Stimulated activated effector memory CD8-positive, alpha-beta T cell treated with anti-CD3 and anti-CD28 coated beads, Interleukin-12 subunit alpha, Interleukin-12 subunit beta, amount 100 ng/mL, for 72 hours (primary cell): ENCODE results near the gene XPC.

ENCODE experiments used
- ATAC-seq: fragments of 150-1000 bp; cut with Tn5 transposase; 2 replicates; pipeline ENCODE4 v1.10.0; 2021
- DNase-seq, 2 donors: peaks; one replicate each; pipeline ENCODE4 v3.0.0; 2021 to 2022; ENCODE audit warnings: low spot score in 2 of 2
- H3K27ac Mint-ChIP-seq: one replicate; pipeline ENCODE4 v1.8.0; 2022; ENCODE audit warnings: mild to moderate bottlenecking, mixed read lengths
- H3K36me3 Mint-ChIP-seq: one replicate; pipeline ENCODE4 v1.8.0; 2022; ENCODE audit warnings: mild to moderate bottlenecking, mixed read lengths
- H3K4me1 Mint-ChIP-seq: one replicate; pipeline ENCODE4 v1.8.0; 2022; ENCODE audit warnings: mixed read lengths
- H3K4me3 Mint-ChIP-seq: one replicate; pipeline ENCODE4 v1.8.0; 2022; ENCODE audit warnings: mild to moderate bottlenecking, mixed read lengths
- H3K9me3 Mint-ChIP-seq: one replicate; pipeline ENCODE4 v1.8.0; 2022; ENCODE audit warnings: mixed read lengths

Gene XPC

DNA sequence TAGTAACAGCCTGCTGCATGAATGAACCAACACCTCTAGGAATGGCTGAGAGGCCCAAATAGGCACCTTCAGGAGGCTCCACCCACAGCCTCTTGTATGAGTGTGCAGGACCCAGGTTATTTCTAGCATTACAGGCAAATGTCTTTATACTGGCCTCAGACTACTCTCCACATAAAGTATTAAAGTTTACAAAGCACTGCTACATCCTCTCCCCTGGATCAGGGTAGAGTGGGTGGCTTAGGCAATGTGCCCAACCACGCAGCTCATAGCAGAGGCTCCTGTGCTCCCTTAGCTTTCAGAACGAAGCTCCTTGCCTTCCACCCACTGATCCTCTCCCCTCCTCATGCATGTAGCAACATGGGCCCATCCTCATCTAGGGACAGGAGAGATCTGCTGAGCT lies 37.3 kb downstream of the XPC start:
- ATAC-seq = no peak
- Mint-ChIP-seq H3K27ac (peak overlapping the region; percentile 97), H3K4me1 (peaks cover 58% of the 10 kb centered on the region), H3K9me3 (no peaks in the 10 kb centered on the region), H3K4me3 (no peak overlapping the region), H3K36me3 (peaks cover 65% of the 10 kb centered on the region)
- DNase-seq = no peak

- ATAC-seq = no peak
- Mint-ChIP-seq H3K36me3 (peaks cover 70% of the 10 kb centered on the region), H3K4me1 (peaks cover 58% of the 10 kb centered on the region), H3K27ac (peak overlapping the region; percentile 97), H3K4me3 (no peak overlapping the region), H3K9me3 (no peaks in the 10 kb centered on the region)
- no peak for DNase-seq
These were observed 37.7 kb downstream of the XPC start for GRCh38 chr3:14140668-14141067.

DNA sequence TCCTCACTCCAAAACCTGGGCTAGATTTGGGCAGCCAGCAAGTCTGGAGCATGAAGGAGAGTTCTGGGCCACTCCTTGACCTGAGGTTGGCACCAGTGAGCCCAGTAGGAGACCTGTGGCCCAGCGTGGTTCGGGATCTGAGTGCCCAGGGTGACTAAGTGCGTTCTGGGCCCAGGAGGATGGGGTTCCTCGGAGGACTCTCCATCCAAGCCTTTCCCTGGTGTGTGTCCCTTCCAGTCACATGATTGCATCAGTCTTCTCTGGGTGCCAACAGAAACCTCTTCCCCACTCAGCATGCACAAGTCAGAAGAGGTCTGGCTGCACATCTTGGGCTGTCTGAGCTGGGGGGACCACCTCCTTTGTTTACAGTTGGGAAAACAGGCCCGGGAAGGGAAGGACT lies 38.6 kb downstream of the XPC start:
- DNase-seq = no peak
- Mint-ChIP-seq H3K27ac (peak overlapping the region; percentile 97), H3K4me1 (peaks cover 52% of the 10 kb centered on the region), H3K9me3 (no peaks in the 10 kb centered on the region), H3K4me3 (no peak overlapping the region), H3K36me3 (peaks cover 73% of the 10 kb centered on the region)
- no peak for ATAC-seq

GRCh38 chr3:14138878-14139655 lies 39.3 kb downstream of the XPC start:
- H3K36me3 Mint-ChIP-seq = peaks cover 75% of the 10 kb centered on the region

DNA sequence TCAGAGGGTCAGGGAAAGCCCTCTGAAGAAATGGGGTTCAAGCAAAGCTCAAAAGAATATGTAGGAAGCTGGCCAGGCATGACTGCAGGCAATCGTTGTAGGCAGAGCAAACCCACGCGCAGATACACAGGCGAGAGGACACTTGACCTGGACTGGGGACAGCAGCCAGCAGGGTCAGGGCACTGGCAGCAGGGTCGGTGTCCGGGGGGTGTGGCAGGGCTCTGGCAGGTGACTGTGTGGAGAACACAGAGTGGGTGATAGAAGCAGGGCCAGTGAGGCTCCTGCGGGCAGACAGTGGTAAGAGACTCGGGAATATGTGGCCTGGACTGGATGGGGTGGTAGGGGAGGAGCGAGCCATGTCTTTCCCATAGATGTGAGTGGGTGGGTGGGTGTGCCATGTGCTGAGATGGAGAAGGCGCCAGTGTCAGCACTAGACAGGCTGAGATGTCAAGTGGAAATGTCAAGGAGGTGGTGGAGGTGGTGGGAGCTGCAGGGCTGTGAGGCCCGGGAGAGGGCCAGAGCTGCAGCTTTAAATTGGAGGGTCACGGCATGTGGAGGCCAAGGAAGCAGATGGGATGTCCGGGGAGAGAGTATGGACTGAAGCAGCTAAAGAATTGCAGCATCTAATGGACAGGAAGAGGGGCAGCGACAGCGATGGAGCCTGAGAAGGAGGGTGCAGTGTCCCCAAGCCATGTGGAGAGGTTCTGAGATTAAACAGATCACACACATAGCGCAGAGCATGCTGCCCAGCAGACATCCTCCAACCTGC lies 40.1 kb downstream of the XPC start:
- ATAC-seq = no peak
- H3K27ac Mint-ChIP-seq = peak overlapping the region; percentile 97
- H3K4me1 Mint-ChIP-seq = peaks cover 42% of the 10 kb centered on the region
- no peaks in the 10 kb centered on the region for H3K9me3 Mint-ChIP-seq
- DNase-seq = no peak
- peaks cover 80% of the 10 kb centered on the region for H3K36me3 Mint-ChIP-seq
- no peak overlapping the region for H3K4me3 Mint-ChIP-seq

More at GRCh38 chr3:14138878-14139655, 39.3 kb downstream of the XPC start:
- no peak overlapping the region for H3K4me3 Mint-ChIP-seq
- peaks cover 46% of the 10 kb centered on the region for H3K4me1 Mint-ChIP-seq
- DNase-seq (no peak), ATAC-seq (no peak)
- peak overlapping the region; percentile 97 for H3K27ac Mint-ChIP-seq
- H3K9me3 Mint-ChIP-seq = no peaks in the 10 kb centered on the region

- peaks cover 81% of the 10 kb centered on the region for H3K36me3 Mint-ChIP-seq
- no peaks in the 10 kb centered on the region for H3K9me3 Mint-ChIP-seq
These were observed 41.0 kb downstream of the XPC start for GRCh38 chr3:14137445-14137844.

DNA sequence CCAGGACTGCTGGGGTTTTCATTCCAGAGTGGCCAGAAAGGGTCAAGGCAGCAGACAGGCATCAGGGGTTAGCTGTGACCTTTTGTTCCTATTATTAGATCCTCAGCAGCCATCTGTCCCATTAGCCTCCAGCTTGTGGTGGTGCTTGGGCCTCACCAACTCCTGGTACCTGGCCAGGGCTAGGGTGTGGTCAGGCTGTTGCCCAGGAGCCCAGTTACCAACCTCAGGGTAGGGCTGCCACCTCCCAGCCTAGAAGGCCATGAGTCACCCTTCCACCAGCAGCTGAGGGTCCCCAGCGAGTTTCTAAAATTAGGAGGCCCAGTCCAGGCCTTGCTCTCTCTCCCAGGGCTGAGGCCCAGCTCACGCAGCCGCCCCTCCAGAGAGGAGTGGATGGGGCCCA lies 41.4 kb downstream of the XPC start:
- Mint-ChIP-seq H3K4me1 (peaks cover 36% of the 10 kb centered on the region), H3K27ac (peak overlapping the region; percentile 52), H3K9me3 (no peaks in the 10 kb centered on the region), H3K4me3 (no peak overlapping the region), H3K36me3 (peaks cover 81% of the 10 kb centered on the region)
- DNase-seq (no peak), ATAC-seq (no peak)

More at GRCh38 chr3:14137445-14137844, 41.0 kb downstream of the XPC start:
- Mint-ChIP-seq H3K4me1 (peaks cover 36% of the 10 kb centered on the region), H3K27ac (no peak overlapping the region), H3K4me3 (no peak overlapping the region)
- DNase-seq (no peak), ATAC-seq (no peak)

GRCh38 chr3:14135581-14135980 lies 42.8 kb downstream of the XPC start:
- no peaks in the 10 kb centered on the region for H3K9me3 Mint-ChIP-seq
- no peak overlapping the region for H3K4me3 Mint-ChIP-seq
- H3K36me3 Mint-ChIP-seq = peaks cover 83% of the 10 kb centered on the region
- DNase-seq (no peak), ATAC-seq (no peak)
- H3K4me1 Mint-ChIP-seq = peaks cover 23% of the 10 kb centered on the region
- H3K27ac Mint-ChIP-seq = peak overlapping the region; percentile 52

- DNase-seq (no peak), ATAC-seq (no peak)
- H3K27ac Mint-ChIP-seq = peak overlapping the region; percentile 76
- H3K9me3 Mint-ChIP-seq = no peaks in the 10 kb centered on the region
- no peak overlapping the region for H3K4me3 Mint-ChIP-seq
- peaks cover 13% of the 10 kb centered on the region for H3K4me1 Mint-ChIP-seq
- peaks cover 84% of the 10 kb centered on the region for H3K36me3 Mint-ChIP-seq
These were observed 44.1 kb downstream of the XPC start for GRCh38 chr3:14134291-14134690.

DNA sequence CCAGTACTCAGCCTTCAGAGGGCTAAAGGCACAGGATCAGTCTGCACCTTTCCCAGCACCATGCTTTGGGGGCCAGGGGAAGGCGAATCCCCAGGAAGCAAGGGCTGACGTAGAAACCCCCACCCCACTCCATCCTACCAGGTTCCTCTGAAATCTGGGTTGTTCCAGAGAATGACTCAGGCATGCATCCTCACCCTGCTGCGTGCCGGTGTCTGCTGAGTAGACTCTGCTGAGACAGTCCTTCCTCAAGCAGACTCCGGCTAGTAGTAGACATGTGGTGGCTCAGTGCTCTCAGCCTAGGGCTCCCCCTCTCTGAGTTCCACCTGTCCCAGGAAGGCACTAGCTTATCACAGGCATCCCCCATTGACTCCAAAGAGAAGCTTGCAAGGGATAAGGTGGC lies 44.5 kb downstream of the XPC start:
- Mint-ChIP-seq H3K9me3 (no peaks in the 10 kb centered on the region), H3K27ac (peak overlapping the region; percentile 76), H3K4me1 (peaks cover 14% of the 10 kb centered on the region), H3K36me3 (peaks cover 88% of the 10 kb centered on the region), H3K4me3 (no peak overlapping the region)
- DNase-seq (no peak), ATAC-seq (no peak)

DNA sequence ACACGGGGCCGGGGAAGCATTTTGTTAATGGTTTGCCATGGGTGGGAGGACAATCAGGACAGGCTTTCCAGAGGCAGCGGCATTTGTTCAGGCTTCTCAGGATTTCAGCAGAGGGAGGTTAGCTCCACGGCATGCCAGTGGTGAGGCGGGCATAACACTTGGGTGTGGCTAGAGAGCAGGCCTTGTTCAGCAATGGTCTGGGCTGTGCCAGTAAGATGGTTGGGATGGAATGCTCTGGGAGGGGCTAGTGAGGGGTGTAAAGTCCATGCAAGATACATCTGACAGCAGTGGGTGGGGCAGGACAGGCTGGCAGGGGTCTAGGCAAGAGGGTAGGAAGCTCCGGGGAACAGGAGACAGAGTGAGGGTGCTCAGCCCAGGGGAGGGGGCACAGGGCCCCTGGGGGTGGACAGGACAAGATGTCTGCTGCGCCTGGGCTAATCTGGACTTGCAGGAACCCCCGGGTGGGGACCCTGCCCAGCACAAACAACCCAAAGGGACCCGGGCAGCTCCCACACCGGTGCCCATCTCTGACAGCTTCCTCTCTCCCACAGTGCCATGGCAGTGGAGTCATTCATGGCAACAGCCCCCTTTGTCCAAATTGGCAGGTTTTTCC lies 45.1 kb downstream of the XPC start:
- peaks cover 90% of the 10 kb centered on the region for H3K36me3 Mint-ChIP-seq
- no peaks in the 10 kb centered on the region for H3K9me3 Mint-ChIP-seq
- H3K4me3 Mint-ChIP-seq = no peak overlapping the region
- H3K4me1 Mint-ChIP-seq = peaks cover 20% of the 10 kb centered on the region
- ATAC-seq = no peak
- no peak for DNase-seq
- H3K27ac Mint-ChIP-seq = peak overlapping the region; percentile 76

GRCh38 chr3:14132689-14133088 lies 45.7 kb downstream of the XPC start:
- Mint-ChIP-seq H3K27ac (peak overlapping the region; percentile 76), H3K36me3 (peaks cover 90% of the 10 kb centered on the region), H3K9me3 (no peaks in the 10 kb centered on the region), H3K4me1 (peaks cover 26% of the 10 kb centered on the region), H3K4me3 (no peak overlapping the region)
- ATAC-seq (no peak), DNase-seq (no peak)

DNA sequence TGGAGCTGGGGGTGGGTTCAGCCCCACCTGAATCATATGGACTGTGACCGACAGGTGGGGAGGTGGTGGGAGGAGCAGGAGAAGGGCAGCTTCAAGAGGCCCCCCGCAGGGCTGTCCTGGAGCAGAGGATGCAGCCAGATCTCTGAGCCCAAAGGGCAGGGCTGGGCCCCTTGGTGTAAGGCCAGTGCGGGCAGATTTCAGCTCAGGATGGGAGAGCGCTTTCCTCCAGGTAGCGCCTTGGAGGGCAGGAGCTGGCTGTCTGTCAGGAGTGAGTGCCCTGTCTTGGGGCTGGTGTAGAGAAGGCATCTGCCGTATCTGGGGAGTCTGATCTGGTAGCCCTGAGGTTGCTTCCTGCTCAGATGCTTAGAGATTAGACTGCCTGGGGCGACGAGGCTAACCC lies 46.3 kb downstream of the XPC start:
- Mint-ChIP-seq H3K27ac (peak overlapping the region; percentile 76), H3K36me3 (peaks cover 88% of the 10 kb centered on the region), H3K4me3 (no peak overlapping the region), H3K9me3 (no peaks in the 10 kb centered on the region), H3K4me1 (peaks cover 31% of the 10 kb centered on the region)
- DNase-seq (no peak), ATAC-seq (no peak)

DNA sequence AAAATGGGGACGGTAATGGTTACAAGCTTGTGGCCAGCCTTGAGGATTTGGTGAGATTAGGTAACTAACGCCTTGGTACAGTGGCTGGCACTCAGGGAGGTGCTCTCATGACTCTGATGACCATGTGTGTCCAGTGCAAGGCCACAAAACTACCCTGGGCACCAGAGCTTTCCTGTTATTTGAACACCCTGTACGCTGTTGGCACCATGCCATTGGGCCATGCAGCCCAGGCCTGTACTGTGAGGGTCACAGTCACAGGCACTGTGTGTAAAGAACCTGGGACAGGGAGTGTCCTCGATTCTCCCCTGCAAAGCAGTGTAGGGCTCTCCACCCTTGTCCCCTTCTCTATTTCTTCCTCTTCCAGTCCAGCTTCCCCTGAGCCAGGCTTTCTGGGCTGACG lies 47.3 kb downstream of the XPC start:
- Mint-ChIP-seq H3K36me3 (peaks cover 86% of the 10 kb centered on the region), H3K27ac (no peak overlapping the region), H3K4me3 (no peak overlapping the region), H3K9me3 (no peaks in the 10 kb centered on the region), H3K4me1 (peaks cover 41% of the 10 kb centered on the region)
- DNase-seq (no peak), ATAC-seq (no peak)

DNA sequence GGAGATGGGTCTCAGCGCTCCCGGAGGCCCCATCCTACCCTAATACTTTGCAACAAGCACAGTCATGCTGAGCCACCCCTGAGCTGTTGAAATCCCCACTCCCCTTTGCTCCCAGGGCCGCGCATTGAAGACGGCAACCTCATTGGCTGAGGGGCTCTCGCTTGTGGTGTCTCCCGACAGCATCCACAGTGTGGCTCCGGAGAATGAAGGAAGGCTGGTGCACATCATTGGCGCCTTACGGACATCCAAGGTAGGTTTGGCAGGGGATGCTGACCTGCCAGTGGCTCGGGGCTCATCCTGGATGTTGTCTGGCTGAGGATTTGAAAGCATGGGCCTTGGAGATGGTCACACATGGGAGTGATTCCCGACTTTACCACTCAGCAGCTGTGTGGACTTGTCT lies 47.7 kb downstream of the XPC start:
- Mint-ChIP-seq H3K4me3 (no peak overlapping the region), H3K4me1 (peaks cover 41% of the 10 kb centered on the region), H3K36me3 (peaks cover 86% of the 10 kb centered on the region), H3K9me3 (no peaks in the 10 kb centered on the region), H3K27ac (no peak overlapping the region)
- DNase-seq = no peak
- no peak for ATAC-seq
